RWPE1 (cell line): Measurements from ENCODE around the gene SHISA4.
"Not testable (repeated sequence)": the region's sequence is repeated elsewhere in the genome, so short reads cannot be mapped to it uniquely, and the experiment has no call there.

ENCODE experiments used
- CTCF ChIA-PET: fragments of 350-600 bp; sonication (Branson Sonifier 250); formaldehyde crosslinking; extraction: SDS; loops from one replicate; lab custom pipeline; 2021; lab: Yijun Ruan, JAX
- POLR2A ChIA-PET: fragments of 400-600 bp; formaldehyde crosslinking; extraction: SDS; loops from one replicate; lab custom pipeline; 2020; ENCODE audit warnings: antibody characterized with exemption; ENCODE audit not compliant: low non-redundant PET; lab: Yijun Ruan, JAX
- DNase-seq: peaks from one replicate; pipeline ENCODE4 v3.0.0; 2012; ENCODE audit warnings: low spot score
- H3K27ac ChIP-seq: fragments of 450-650 bp; 2 replicates; pipeline ENCODE4 v1.5.1; 2017
- CTCF ChIP-seq: fragments of 450-650 bp; conservative IDR thresholded peaks from 2 replicates; pipeline ENCODE4 v1.5.1; 2017; ENCODE audit warnings: low read depth, mild to moderate bottlenecking

Gene SHISA4

GRCh38 chr1:201939148-201939547 lies 50.5 kb downstream of the SHISA4 start:
- ChIA-PET POLR2A (no interaction called here), CTCF (interaction anchor here (1.1 kb wide), 1 partner anchor 196 kb away, joined by 4 read pairs; no protein-coding TSS in a partner anchor)
- no peak for DNase-seq
- TF ChIP-seq CTCF: no peak
- no peak overlapping the region for H3K27ac ChIP-seq

GRCh38 chr1:201939574-201939973 lies 50.9 kb downstream of the SHISA4 start:
- DNase-seq: no peak
- no peak overlapping the region for H3K27ac ChIP-seq
- TF ChIP-seq CTCF: no peak
- CTCF ChIA-PET: interaction anchor here (0.7 to 1.1 kb wide), 2 partner anchors 15 to 196 kb away, joined by 3 to 4 read pairs; no protein-coding TSS in a partner anchor
- POLR2A ChIA-PET: no interaction called here

- DNase-seq, H3K27ac ChIP-seq, POLR2A ChIA-PET: not testable (repeated sequence)
- CTCF ChIA-PET: interaction anchor here (0.6 to 1.1 kb wide), 3 partner anchors 14 to 1025 kb away, joined by 3 to 4 read pairs (median 3); no protein-coding TSS in a partner anchor
Observed at GRCh38 chr1:201940316-201940715, 51.6 kb downstream of the SHISA4 start.

GRCh38 chr1:201941420-201942128 lies 52.9 kb downstream of the SHISA4 start:
- ChIA-PET CTCF (interaction anchor here (0.6 to 1.2 kb wide), 3 partner anchors 13 to 67 kb away, joined by 3 to 9 read pairs (median 4); no protein-coding TSS in a partner anchor), POLR2A (no interaction called here)
- no peak for TF ChIP-seq CTCF
- H3K27ac ChIP-seq: no peak overlapping the region
- no peak for DNase-seq

GRCh38 chr1:201942129-201942495 lies 53.4 kb downstream of the SHISA4 start:
- no peak for TF ChIP-seq CTCF
- CTCF ChIA-PET: interaction anchor here (0.6 to 1.2 kb wide), 3 partner anchors 13 to 67 kb away, joined by 3 to 9 read pairs (median 4); no protein-coding TSS in a partner anchor
- no peak for DNase-seq
- no peak overlapping the region for H3K27ac ChIP-seq
- POLR2A ChIA-PET: no interaction called here
